ENCODE results near the gene P2RX6. TPM values are rescaled to one million over a fixed set of nuclear protein-coding genes. Genes with fewer than 3 reads are reported as not detected.
A peak's percentile ranks its signal among the peaks of the same experiment; 100 is the strongest.

Gene P2RX6
- total and polyA plus RNA-seq, 9 of the 15 experiments (the other 6 are each of a cell fraction or from before 2014, with no cell fraction given), result 0.01 to 3.9 (median 1.5) TPM; not detected in 1

DNA sequence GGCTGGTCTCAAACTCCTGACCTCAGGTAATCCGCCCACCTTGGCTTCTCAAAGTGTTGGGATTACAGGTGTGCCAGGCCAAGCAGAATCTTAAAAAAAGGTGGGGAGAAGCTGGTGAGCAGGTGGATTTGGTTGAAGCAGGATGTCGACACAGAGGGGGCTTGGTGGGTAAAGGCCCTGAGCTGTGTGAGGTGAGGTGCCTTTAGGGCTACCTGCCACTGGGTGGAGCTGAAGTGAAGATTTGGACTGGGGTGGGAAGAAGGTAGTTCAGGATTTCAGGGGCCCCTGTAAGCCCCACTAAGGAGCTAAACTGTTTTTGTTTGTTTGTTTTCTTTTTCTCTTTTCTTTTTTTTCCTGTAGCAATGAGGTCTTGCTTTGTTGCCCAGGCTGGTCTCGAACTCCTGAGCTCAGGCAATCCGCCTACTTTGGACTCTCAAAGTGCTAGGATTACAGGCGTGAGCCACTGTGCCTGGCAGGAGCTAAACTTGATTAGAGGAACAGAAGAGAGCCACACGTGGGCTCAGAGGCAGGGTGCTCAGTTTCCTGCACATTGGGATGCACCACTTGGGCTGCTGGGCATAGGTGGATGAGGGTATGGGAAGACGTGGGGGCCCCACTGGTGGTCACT lies 6.0 kb downstream of the P2RX6 start (continued):
- TF ChIP-seq NR2F6 (CRISPR knock-in tag; IDR thresholded peaks at IDR 0.05) (0 out of 2 replicates have a peak, but pooled peaks have one; percentile 15), ZNF644 (tag; IDR thresholded peaks at IDR 0.05; ENCODE audit: low read depth) (no peak), MYC (IDR thresholded peaks at IDR 0.05; ENCODE audit: low read depth, low read length) (peak; percentile 32; the same call in 1 of the 2 replicates), MYC (CRISPR knock-in tag; IDR thresholded peaks at IDR 0.05; ENCODE audit: borderline replicate concordance, low read depth) (no peak), E2F3 (CRISPR knock-in tag; IDR thresholded peaks at IDR 0.05) (0 out of 2 replicates have a peak, but pooled peaks have one; percentile 48), POU5F1 (IDR thresholded peaks at IDR 0.05; ENCODE audit: borderline replicate concordance, low read depth, low read length, partially characterized antibody) (no peak), POLR3G (IDR thresholded peaks at IDR 0.05; ENCODE audit: extremely low read depth, insufficient read length, insufficient replicate concordance) (no peak), SRF (CRISPR knock-in tag; IDR thresholded peaks at IDR 0.05) (0 out of 4 replicates have a peak, but pooled peaks of 1 of the 2 experiments have one; percentile 43), KDM2B (CRISPR knock-in tag; IDR thresholded peaks at IDR 0.05) (no peak), TBL1XR1 (IDR thresholded peaks at IDR 0.05; ENCODE audit: low read length in 2 of 2) (0 out of 4 replicates have a peak, but pooled peaks of 1 of the 2 experiments have one; percentile 25), E2F6 (IDR thresholded peaks at IDR 0.05; ENCODE audit: borderline replicate concordance in 1 of 2, extremely low read depth in 1 of 2, insufficient read depth in 1 of 2, insufficient read length in 1 of 2, low read depth in 1 of 2, low read length in 1 of 2, poor library complexity in 1 of 2, severe bottlenecking in 1 of 2) (no peak), E2F4 (CRISPR knock-in tag; IDR thresholded peaks at IDR 0.05; ENCODE audit: low read depth) (no peak), TCF7 (IDR thresholded peaks at IDR 0.05; ENCODE audit: borderline replicate concordance) (no peak), ZNF699 (CRISPR knock-in tag; IDR thresholded peaks at IDR 0.05; ENCODE audit: insufficient replicate concordance) (peak; percentile 68), GABPA (tag; conservative IDR thresholded peaks at IDR 0.05; ENCODE audit: low read depth) (no peak), CEBPB (tag; IDR thresholded peaks at IDR 0.05) (peak; percentile 56; the same call in 1 of the 2 replicates), NR4A1 (CRISPR knock-in tag; IDR thresholded peaks at IDR 0.05) (0 out of 2 replicates have a peak, but pooled peaks have one; percentile 63), NR4A1 (tag; IDR thresholded peaks at IDR 0.05) (0 out of 2 replicates have a peak, but pooled peaks have one; percentile 44), HNRNPLL (IDR thresholded peaks at IDR 0.05; ENCODE audit: low read depth, low read length, poor library complexity, severe bottlenecking) (peak; percentile 6)
- TF ChIP-seq, protein P1, sequence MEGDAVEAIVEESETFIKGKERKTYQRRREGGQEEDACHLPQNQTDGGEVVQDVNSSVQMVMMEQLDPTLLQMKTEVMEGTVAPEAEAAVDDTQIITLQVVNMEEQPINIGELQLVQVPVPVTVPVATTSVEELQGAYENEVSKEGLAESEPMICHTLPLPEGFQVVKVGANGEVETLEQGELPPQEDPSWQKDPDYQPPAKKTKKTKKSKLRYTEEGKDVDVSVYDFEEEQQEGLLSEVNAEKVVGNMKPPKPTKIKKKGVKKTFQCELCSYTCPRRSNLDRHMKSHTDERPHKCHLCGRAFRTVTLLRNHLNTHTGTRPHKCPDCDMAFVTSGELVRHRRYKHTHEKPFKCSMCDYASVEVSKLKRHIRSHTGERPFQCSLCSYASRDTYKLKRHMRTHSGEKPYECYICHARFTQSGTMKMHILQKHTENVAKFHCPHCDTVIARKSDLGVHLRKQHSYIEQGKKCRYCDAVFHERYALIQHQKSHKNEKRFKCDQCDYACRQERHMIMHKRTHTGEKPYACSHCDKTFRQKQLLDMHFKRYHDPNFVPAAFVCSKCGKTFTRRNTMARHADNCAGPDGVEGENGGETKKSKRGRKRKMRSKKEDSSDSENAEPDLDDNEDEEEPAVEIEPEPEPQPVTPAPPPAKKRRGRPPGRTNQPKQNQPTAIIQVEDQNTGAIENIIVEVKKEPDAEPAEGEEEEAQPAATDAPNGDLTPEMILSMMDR (IDR thresholded peaks at IDR 0.05 in 2 of 3, conservative IDR thresholded peaks at IDR 0.05 in 1 of 3; ENCODE audit: insufficient read depth in 2 of 3, low read depth in 1 of 3, low read length in 3 of 3), result peak; percentile 94 to 97 (median 97)
- TF ChIP-seq, protein P2, sequence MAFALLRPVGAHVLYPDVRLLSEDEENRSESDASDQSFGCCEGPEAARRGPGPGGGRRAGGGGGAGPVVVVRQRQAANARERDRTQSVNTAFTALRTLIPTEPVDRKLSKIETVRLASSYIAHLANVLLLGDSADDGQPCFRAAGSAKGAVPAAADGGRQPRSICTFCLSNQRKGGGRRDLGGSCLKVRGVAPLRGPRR (CRISPR knock-in tag; IDR thresholded peaks at IDR 0.05), result 0 out of 2 replicates have a peak, but pooled peaks have one; percentile 55

Data from K562 (cell line).